HG02973 (cell line): Measurements from ENCODE around the gene KXD1.

Experiments
- ATAC-seq: cut with Tn5 transposase; IDR thresholded peaks from one replicate; pipeline ENCODE4 v1.9.1; 2021; ENCODE audit warnings: moderate library complexity; ENCODE audit not compliant: unreplicated experiment

Gene KXD1

GRCh38 chr19:18612051-18612771 lies 54.5 kb downstream of the KXD1 start:
- no peak for ATAC-seq

- ATAC-seq = no peak
These were observed 55.3 kb downstream of the KXD1 start, which contains the start of gene TMEM59L for GRCh38 chr19:18612772-18613588. Gene TMEM59L (plus strand): TSS chr19:18612870. CDS start chr19:18612959, 89 bp downstream.

- no peak for ATAC-seq
These were observed 56.0 kb downstream of the KXD1 start for GRCh38 chr19:18613589-18614234.

GRCh38 chr19:18616023-18616422 lies 58.4 kb downstream of the KXD1 start:
- no peak for ATAC-seq

GRCh38 chr19:18617562-18617961 lies 59.9 kb downstream of the KXD1 start:
- no peak for ATAC-seq

- no peak for ATAC-seq
These were observed 60.6 kb downstream of the KXD1 start for GRCh38 chr19:18618236-18618635.
